Measurements from ENCODE around the gene LELP1. TPM values are rescaled to one million over a fixed set of nuclear protein-coding genes. Genes with fewer than 3 reads are reported as not detected.
"Not testable (repeated sequence)": the region's sequence is repeated elsewhere in the genome, so short reads cannot be mapped to it uniquely, and the experiment has no call there.

The LELP1 gene
- total and polyA plus RNA-seq, 2 donors from 2014 or later, result not detected

- Histone ChIP-seq H3K4me3 (ENCODE audit: low read length in 3 of 3) (no peak overlapping the region), H3K9ac (ENCODE audit: low read length in 3 of 3) (no peak overlapping the region), H3K4me1 (ENCODE audit: control insufficient read depth in 2 of 3, insufficient read depth in 2 of 3, low read depth in 1 of 3, low read length in 3 of 3) (no peaks in the 10 kb centered on the region), H3K27ac (ENCODE audit: low read depth in 2 of 2, low read length in 2 of 2) (no peak overlapping the region), H3K9me3 (ENCODE audit: control insufficient read depth in 2 of 3, insufficient read depth in 1 of 3, low read length in 3 of 3) (no peaks in the 10 kb centered on the region), H3K36me3 (ENCODE audit: control insufficient read depth in 2 of 3, insufficient read depth in 3 of 3, low read length in 3 of 3) (no peaks in the 10 kb centered on the region), H3K27me3 (ENCODE audit: control insufficient read depth, insufficient read depth, low read length) (no peaks in the 10 kb centered on the region)
- DNase-seq (peak in 1 of 5 donors; percentile 19), FAIRE-seq (no peak)
- TF ChIP-seq CTCF (IDR thresholded peaks at IDR 0.05; ENCODE audit: borderline replicate concordance, extremely low read depth, insufficient read depth), result no peak
- intact Hi-C loops (cut with DNase I), result no loop called here
Observed at GRCh38 chr1:153220606-153221303, 17.5 kb downstream of the LELP1 start.

GRCh38 chr1:153223040-153223891, 20.0 kb downstream of the LELP1 start:
- intact Hi-C loops (cut with DNase I); H3K27ac ChIP-seq (ENCODE audit: low read depth in 2 of 2, low read length in 2 of 2); H3K36me3 ChIP-seq (ENCODE audit: control insufficient read depth in 2 of 3, insufficient read depth in 3 of 3, low read length in 3 of 3); H3K27me3 ChIP-seq (ENCODE audit: control insufficient read depth, insufficient read depth, low read length); H3K9ac ChIP-seq (ENCODE audit: low read length in 3 of 3); H3K9me3 ChIP-seq (ENCODE audit: control insufficient read depth in 2 of 3, insufficient read depth in 1 of 3, low read length in 3 of 3); H3K4me3 ChIP-seq (ENCODE audit: low read length in 3 of 3); H3K4me1 ChIP-seq (ENCODE audit: control insufficient read depth in 2 of 3, insufficient read depth in 2 of 3, low read depth in 1 of 3, low read length in 3 of 3): not testable (repeated sequence)
- DNase-seq (peak in 4 of 5 donors; percentile 65 to 83 (median 67)), FAIRE-seq (peak; percentile 83)
- TF ChIP-seq CTCF (IDR thresholded peaks at IDR 0.05; ENCODE audit: borderline replicate concordance, extremely low read depth, insufficient read depth), result peak; percentile 24

GRCh38 chr1:153227810-153228209, 24.6 kb downstream of the LELP1 start:
- TF ChIP-seq CTCF (IDR thresholded peaks at IDR 0.05; ENCODE audit: borderline replicate concordance, extremely low read depth, insufficient read depth), result no peak
- DNase-seq (no peak), FAIRE-seq (no peak)
- Histone ChIP-seq H3K36me3 (ENCODE audit: control insufficient read depth in 2 of 3, insufficient read depth in 3 of 3, low read length in 3 of 3) (no peaks in the 10 kb centered on the region), H3K4me1 (ENCODE audit: control insufficient read depth in 2 of 3, insufficient read depth in 2 of 3, low read depth in 1 of 3, low read length in 3 of 3) (no peaks in the 10 kb centered on the region), H3K4me3 (ENCODE audit: low read length in 3 of 3) (no peak overlapping the region), H3K9ac (ENCODE audit: low read length in 3 of 3) (no peak overlapping the region), H3K27me3 (ENCODE audit: control insufficient read depth, insufficient read depth, low read length) (no peaks in the 10 kb centered on the region), H3K9me3 (ENCODE audit: control insufficient read depth in 2 of 3, insufficient read depth in 1 of 3, low read length in 3 of 3) (no peaks in the 10 kb centered on the region), H3K27ac (ENCODE audit: low read depth in 2 of 2, low read length in 2 of 2) (no peak overlapping the region)
- intact Hi-C loops (cut with DNase I), result no loop called here
